K562 (cell line): ENCODE results near the gene BICD1. TPM values are rescaled to one million over a fixed set of nuclear protein-coding genes. Genes with fewer than 3 reads are reported as not detected.

Source experiments
- BACH1 ChIP-seq: fragments of 200-800 bp; sonication (Bioruptor generic); IDR thresholded peaks from 2 replicates; pipeline ENCODE4 v1.6.1; 2016; ENCODE audit warnings: missing genetic modification characterization, missing compliant biosample characterization
- KLF6 ChIP-seq: fragments of 250-450 bp; sonication (Bioruptor Pico); IDR thresholded peaks from 2 replicates; pipeline ENCODE4 v1.4.0; 2020; ENCODE audit warnings: mild to moderate bottlenecking, moderate library complexity, borderline replicate concordance
- SLC30A9 ChIP-seq: fragments of 250-450 bp; sonication (Bioruptor Pico); IDR thresholded peaks from 2 replicates; pipeline ENCODE4 v1.8.0; 2022; ENCODE audit warnings: mild to moderate bottlenecking, moderate library complexity
- TEAD1 ChIP-seq, 2 experiments: fragments of 450-650 bp in 1 of 2; sonication (generic) in 1 of 2; formaldehyde crosslinking; IDR thresholded peaks; 2 replicates each; pipeline versions ENCODE4 v1.4.0 to v1.8.0; 2020 to 2022; ENCODE audit warnings: mild to moderate bottlenecking in 2 of 2, missing genetic modification reagents in 1 of 2
- ZFP30 ChIP-seq: fragments of 250-450 bp; sonication (Bioruptor Pico); IDR thresholded peaks from 2 replicates; pipeline ENCODE4 v1.8.0; 2022; ENCODE audit warnings: moderate library complexity, mild to moderate bottlenecking, inconsistent platforms, borderline replicate concordance
- polyA plus RNA-seq, 8 experiments: library from polyadenylated mRNA; depleted of rRNA in 4 of 8; stranded (reverse) in 5 of 8; unstranded in 3 of 8; fragments of >200 nt; fragmentation: Nextera tagmentation in 2 of 8; fragmentation: Illumina TruSeq in 1 of 8; extraction: Ambion mirVana in 2 of 8; extraction: Trizol in 1 of 8; gene quantifications; 2 replicates each; pipeline versions ENCODE4 v1.2.1 to v1.2.3, GENCODE V29; 2011 to 2014; ENCODE audit warnings: inconsistent platforms in 1 of 8, missing spikeins in 1 of 8
- total RNA-seq, 7 experiments: library from RNA; depleted of rRNA in 6 of 7; stranded (reverse); fragments of >200 nt in 6 of 7; fragmentation: Illumina TruSeq in 2 of 7; extraction: Trizol in 2 of 7; gene quantifications; 2 replicates each; pipeline versions ENCODE4 v1.2.1 to v1.2.3, GENCODE V29; 2011 to 2021; ENCODE audit warnings: low replicate concordance in 1 of 7
- TF ChIP-seq, protein P1 (sequence below): fragments of 450-650 bp; IDR thresholded peaks from 2 replicates; pipeline ENCODE4 v1.6.1; 2016; ENCODE audit warnings: mild to moderate bottlenecking, moderate library complexity
- TF ChIP-seq, protein P2 (sequence below), 2 experiments: fragments of 450-650 bp in 1 of 2; sonication (generic) in 1 of 2; formaldehyde crosslinking; conservative IDR thresholded peaks; 2 replicates each; pipeline versions ENCODE4 v1.4.0 to v1.8.1; 2020 to 2022; ENCODE audit warnings: mild to moderate bottlenecking in 1 of 2, missing genetic modification reagents in 1 of 2

Gene BICD1
- total and polyA plus RNA-seq, 9 of the 15 experiments (the other 6 are each of a cell fraction or from before 2014, with no cell fraction given) = 3.5 to 21.1 (median 12.5) TPM

DNA sequence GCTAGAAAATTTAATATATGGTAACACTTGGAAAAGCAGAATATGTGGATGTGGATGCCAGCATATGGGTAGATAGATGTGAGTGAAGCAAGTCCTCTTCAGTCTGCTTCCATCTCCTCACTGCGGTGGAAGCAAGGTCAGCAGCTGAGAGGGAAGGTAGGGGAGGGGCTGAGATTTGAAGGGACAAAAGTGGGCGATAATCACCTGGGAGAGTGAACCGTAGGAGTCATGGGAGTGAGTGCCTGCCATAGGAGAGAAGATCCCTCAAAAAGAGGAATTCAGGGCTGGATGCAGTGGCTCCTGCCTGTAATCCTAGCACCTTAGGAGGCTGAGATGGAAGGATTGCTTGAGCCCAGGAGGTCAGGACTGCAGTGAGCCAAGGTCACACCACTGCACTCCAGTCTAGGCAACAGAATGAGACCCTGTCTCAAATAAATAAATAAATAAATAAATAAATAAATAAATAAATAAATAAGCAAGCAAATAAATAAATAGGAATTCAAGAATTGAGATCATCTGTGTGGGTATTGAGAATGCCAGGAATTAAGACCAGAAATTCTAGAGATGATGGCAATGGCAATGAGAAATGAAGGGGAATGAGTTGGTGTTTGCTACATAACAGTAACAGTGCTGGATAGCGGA is 123.4 kb downstream of the BICD1 start (continued):
- TF ChIP-seq, protein P1, sequence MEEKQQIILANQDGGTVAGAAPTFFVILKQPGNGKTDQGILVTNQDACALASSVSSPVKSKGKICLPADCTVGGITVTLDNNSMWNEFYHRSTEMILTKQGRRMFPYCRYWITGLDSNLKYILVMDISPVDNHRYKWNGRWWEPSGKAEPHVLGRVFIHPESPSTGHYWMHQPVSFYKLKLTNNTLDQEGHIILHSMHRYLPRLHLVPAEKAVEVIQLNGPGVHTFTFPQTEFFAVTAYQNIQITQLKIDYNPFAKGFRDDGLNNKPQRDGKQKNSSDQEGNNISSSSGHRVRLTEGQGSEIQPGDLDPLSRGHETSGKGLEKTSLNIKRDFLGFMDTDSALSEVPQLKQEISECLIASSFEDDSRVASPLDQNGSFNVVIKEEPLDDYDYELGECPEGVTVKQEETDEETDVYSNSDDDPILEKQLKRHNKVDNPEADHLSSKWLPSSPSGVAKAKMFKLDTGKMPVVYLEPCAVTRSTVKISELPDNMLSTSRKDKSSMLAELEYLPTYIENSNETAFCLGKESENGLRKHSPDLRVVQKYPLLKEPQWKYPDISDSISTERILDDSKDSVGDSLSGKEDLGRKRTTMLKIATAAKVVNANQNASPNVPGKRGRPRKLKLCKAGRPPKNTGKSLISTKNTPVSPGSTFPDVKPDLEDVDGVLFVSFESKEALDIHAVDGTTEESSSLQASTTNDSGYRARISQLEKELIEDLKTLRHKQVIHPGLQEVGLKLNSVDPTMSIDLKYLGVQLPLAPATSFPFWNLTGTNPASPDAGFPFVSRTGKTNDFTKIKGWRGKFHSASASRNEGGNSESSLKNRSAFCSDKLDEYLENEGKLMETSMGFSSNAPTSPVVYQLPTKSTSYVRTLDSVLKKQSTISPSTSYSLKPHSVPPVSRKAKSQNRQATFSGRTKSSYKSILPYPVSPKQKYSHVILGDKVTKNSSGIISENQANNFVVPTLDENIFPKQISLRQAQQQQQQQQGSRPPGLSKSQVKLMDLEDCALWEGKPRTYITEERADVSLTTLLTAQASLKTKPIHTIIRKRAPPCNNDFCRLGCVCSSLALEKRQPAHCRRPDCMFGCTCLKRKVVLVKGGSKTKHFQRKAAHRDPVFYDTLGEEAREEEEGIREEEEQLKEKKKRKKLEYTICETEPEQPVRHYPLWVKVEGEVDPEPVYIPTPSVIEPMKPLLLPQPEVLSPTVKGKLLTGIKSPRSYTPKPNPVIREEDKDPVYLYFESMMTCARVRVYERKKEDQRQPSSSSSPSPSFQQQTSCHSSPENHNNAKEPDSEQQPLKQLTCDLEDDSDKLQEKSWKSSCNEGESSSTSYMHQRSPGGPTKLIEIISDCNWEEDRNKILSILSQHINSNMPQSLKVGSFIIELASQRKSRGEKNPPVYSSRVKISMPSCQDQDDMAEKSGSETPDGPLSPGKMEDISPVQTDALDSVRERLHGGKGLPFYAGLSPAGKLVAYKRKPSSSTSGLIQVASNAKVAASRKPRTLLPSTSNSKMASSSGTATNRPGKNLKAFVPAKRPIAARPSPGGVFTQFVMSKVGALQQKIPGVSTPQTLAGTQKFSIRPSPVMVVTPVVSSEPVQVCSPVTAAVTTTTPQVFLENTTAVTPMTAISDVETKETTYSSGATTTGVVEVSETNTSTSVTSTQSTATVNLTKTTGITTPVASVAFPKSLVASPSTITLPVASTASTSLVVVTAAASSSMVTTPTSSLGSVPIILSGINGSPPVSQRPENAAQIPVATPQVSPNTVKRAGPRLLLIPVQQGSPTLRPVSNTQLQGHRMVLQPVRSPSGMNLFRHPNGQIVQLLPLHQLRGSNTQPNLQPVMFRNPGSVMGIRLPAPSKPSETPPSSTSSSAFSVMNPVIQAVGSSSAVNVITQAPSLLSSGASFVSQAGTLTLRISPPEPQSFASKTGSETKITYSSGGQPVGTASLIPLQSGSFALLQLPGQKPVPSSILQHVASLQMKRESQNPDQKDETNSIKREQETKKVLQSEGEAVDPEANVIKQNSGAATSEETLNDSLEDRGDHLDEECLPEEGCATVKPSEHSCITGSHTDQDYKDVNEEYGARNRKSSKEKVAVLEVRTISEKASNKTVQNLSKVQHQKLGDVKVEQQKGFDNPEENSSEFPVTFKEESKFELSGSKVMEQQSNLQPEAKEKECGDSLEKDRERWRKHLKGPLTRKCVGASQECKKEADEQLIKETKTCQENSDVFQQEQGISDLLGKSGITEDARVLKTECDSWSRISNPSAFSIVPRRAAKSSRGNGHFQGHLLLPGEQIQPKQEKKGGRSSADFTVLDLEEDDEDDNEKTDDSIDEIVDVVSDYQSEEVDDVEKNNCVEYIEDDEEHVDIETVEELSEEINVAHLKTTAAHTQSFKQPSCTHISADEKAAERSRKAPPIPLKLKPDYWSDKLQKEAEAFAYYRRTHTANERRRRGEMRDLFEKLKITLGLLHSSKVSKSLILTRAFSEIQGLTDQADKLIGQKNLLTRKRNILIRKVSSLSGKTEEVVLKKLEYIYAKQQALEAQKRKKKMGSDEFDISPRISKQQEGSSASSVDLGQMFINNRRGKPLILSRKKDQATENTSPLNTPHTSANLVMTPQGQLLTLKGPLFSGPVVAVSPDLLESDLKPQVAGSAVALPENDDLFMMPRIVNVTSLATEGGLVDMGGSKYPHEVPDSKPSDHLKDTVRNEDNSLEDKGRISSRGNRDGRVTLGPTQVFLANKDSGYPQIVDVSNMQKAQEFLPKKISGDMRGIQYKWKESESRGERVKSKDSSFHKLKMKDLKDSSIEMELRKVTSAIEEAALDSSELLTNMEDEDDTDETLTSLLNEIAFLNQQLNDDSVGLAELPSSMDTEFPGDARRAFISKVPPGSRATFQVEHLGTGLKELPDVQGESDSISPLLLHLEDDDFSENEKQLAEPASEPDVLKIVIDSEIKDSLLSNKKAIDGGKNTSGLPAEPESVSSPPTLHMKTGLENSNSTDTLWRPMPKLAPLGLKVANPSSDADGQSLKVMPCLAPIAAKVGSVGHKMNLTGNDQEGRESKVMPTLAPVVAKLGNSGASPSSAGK = no peak
- TF ChIP-seq SLC30A9 = no peak
- TF ChIP-seq, protein P2, sequence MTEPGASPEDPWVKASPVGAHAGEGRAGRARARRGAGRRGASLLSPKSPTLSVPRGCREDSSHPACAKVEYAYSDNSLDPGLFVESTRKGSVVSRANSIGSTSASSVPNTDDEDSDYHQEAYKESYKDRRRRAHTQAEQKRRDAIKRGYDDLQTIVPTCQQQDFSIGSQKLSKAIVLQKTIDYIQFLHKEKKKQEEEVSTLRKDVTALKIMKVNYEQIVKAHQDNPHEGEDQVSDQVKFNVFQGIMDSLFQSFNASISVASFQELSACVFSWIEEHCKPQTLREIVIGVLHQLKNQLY (CRISPR knock-in tag; conservative IDR thresholded peaks at IDR 0.05) = no peak
- no peak for TF ChIP-seq KLF6
- no peak for TF ChIP-seq BACH1 (tag)
- no peak for TF ChIP-seq TEAD1 (CRISPR knock-in tag; IDR thresholded peaks at IDR 0.05)
- no peak for TF ChIP-seq ZFP30 (CRISPR knock-in tag)
